Lung microvascular endothelial cell (primary cell): Measurements from ENCODE around the gene HIPK2. TPM values are rescaled to one million over a fixed set of nuclear protein-coding genes. Genes with fewer than 3 reads are reported as not detected.

Experiments used
- DNase-seq, 2 donors: peaks; one replicate each; pipeline versions ENCODE4 v3.0.0 to v3.0.0-alpha.2; 2010; ENCODE audit warnings: low read depth in 2 of 2
- total RNA-seq: library from RNA; depleted of rRNA; stranded (reverse); fragments of >200 nt; gene quantifications from 2 replicates; pipeline ENCODE4 v1.2.1, GENCODE V29; 2014

The HIPK2 gene
- total RNA-seq, 1 donor from 2014 or later, result 10.9 TPM

DNA sequence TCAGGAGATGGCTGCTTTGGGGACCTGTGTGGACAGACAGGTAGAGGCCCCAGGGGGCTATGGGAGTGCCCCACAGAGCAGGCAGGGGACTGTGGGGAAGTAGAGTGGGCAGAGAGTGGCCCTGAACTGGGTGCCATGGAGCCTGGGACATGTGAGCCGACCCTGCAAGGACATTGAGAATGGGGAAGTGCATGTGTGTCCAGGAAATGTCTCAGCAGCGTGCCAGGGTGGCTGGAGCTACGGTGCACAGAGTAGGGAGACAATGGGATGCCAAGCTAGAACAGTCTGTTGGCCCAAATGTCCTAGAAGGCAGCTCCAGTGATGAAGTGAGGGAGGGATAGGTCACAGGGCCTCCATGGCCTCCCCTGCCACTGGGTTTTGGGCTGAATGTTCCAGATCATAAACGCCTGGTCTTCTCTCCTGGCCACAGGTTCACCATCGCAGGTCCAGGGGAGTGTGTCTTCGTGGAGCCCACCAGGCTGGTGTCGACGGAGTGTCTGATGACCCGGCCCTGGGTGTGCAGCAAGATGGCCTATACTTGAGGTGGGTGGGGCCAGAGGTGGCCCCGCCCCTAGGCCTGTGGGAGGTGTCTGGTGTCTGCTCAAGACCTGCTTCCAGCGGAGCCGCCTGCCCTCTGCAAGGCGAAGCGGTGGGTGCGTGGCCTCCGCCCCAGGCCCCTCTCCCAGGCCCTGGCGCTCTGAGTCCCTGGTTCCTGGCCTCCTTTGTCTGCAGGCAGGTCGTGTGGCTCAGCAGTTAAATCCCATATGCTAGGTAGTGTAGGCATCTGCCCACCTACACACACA is 233.8 kb downstream of the HIPK2 start:
- no peak for DNase-seq

DNA sequence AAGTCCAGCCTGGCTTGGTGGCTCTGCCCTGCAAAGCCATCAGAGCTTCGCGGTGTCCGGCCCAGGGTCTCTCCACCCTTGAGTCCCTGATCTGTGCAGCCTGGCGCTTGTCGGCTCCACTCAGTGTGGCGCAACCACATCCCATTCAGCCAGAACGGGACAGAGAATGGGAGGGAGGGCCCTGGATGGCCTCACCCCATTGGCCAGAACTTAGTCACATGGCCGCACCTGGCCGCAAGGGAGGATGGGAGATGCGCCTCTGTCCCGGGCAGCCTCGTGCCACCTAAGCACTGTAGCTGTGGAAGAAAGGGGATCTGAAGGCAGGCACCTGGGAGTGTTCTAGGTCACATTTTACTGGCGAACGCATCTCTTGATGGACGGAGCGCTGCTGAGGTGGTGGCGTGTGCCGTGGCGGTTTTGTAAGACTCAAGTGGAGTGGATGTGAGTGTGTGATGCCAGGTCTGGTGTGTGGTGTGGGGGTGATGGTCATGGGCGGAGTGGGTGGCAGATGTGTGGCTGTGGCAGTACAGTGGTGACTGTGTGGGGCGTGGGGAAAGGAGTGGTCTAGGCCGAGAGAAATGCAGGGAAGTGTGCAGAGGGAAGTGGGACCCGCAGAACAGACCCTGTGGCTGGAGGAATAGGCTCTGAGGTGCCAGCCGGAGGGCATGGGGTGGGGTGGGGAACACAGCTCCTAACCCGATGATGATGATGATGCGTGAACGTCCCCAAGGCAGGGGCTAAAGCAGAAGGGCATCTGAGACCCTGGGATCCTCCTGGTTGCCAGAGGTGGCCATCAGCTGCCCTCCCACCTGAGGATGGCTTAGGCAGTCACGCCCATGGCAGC is 235.3 kb downstream of the HIPK2 start:
- DNase-seq, result no peak

DNA sequence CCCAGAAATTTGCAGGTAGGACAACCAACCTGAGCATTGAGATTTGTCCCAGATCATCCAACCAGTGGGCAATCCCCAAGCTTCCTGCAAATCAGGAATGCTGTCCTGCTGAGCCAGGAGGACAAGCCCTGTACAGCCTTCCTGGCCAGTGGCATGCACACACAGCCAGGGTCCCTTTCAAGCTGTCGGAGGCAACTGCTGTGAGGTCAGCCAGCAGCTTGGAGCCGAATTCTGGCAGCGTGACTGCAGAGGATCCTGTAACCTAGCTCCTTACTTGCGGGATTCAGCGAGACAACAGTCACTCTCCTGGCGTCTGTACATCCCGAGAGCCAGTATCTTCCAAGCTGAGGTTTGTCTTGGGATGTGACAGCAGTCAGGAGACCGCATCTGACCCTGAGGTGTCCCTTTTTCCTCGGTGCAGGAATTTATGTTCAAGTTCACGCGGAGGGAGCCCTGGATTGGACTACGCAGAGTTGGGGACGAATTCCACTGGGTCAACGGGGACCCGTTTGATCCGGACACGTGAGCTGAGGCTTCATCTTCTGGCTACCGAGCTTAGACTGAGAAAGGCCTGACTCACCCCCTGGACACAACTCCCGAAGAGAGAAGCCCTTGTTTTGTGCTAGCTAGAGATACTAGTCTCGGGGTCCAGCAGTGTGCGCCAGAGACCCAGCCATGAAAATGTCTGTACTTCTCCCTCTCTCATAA is 236.0 kb downstream of the HIPK2 start:
- DNase-seq, result no peak

DNA sequence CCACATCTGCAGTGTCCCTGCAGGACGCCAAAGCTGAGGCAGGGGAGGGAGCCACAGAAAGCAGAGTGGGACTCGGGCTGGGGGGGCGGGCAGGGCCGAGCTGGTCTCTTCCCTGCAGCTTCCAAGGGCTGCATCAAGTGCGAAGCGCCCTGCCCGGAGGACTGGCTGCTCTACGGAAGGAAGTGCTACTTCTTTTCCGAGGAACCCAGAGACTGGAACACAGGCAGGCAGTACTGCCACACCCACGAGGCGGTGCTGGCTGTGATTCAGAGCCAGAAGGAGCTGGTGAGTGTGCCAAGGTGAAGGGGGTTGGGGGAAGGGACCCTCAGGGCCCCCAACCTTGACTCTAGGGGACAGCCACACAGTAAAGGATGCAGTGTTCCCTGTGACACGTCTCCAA is 237.6 kb downstream of the HIPK2 start:
- DNase-seq, result no peak

DNA sequence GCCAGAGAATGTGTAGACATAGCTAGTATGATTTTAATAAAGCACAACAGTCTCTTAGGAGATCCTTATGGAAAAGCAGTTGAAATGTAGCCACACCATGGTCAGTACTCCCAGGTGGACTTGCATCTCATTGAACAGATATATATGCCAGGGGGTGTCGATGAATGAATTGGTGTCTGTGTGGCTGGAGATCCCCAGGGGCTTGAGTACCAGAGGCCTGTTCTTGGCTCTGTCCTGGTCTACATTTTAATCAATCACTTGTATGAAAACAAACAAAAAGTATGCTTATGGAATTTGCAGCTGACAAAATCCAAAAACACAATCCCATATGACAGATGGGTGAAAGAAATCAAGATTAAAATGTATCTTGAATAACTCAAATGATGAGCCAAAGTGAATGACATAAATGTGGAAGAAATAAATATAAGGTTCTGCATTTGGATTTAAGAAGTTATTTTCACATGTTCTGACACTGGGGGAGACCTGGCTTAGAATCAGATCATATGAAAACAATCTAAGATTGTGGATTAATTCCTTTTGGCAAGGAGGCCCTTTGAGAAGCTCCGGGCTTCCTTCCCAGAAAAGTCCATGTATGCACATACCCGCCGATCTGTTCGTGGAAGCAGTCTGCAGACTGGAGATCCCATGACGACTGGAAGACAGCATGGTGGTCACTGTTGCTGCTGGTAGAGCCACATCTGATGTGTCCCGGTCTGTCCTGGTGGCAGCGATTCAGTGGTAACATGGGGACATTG is 238.7 kb downstream of the HIPK2 start:
- no peak for DNase-seq

DNA sequence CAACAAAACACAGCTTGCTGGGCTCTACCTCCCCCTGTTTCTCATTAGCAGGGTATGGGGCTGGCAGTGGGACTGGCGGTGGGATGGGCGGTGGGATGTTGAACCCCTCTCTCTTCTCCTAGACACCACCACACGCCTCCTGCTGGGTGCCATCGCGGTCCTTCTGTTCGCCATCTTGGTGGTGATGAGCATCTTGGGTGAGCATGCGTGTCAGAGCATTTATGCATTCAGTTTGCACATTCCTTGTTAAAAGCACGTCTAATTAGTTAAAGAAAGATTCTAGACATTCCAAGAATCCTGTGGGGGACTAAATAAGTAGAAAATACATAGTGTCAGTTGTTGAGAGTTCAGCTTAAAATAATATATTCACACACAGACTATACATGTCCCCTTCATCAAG is 241.6 kb downstream of the HIPK2 start:
- DNase-seq, result no peak

DNA sequence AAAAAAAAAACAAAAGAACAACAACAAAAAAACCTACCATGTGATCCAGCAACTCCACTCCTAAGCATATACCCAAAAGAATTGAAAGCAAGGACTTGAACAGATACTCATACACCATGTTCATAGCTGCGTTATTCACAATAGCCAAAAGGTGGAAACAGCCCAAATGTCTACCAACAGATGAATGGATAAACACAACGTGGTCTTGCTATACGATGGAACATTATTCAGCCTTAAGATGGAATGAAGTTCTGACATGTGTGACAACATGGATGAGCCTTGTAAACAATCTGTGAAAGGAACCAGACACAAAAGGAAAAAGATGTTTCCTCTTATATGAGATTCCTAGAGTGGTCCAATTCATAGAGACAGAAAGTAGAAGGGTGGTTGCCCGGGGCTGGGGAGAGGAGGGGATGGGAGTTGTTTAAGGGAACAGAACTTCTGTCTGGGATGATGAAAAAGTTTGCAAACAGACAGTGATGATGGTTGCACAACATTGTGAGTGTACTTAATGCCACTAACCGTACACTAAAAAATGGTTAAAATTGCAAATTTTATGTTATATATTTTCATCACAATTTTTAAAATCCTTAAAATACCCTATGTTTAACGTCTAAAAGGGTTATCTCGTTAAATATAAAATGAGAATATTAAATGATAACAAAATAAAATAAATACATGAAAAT is 242.7 kb downstream of the HIPK2 start:
- no peak for DNase-seq

DNA sequence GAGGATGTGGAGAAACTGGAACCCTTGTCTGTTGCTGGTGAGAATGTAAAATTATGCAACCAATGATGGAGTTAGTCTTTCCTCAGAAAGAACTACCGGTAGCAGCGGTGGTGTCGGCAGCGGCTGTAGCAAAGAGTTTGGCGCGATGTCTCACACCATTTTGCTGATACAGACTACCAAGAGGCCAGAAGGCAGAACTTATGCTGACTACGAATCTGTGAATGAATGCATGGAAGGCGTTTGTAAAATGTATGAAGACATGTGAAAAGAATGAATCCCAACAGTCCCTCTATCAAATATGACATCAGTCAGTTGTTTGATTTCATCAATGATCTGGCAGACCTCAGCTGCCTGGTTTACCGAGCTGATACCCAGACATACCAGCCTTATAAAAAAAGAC is 243.7 kb downstream of the HIPK2 start:
- no peak for DNase-seq

DNA sequence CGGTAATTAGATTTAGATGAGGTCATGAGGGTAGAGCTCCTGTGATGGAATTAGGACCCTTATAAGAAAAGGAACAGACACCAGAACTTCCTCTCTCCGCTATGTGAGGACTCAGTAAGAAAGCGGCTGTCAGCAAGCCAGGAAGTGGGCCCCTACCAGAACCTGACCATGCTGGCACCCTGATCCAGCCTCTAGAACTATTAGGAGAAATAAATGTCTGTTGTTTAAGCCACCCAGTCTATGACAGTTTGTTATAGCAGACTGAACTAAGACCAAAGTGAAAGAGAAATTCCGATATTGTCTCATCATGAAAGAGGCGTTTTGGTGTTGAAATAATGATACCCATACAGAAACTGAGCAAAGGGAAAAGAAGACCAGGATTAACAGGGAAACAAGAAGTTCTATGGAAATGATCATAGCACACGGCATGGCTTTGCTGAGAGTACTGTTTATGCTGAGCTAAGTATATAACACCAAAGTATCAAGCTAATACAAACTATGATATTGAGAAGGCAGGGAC is 245.1 kb downstream of the HIPK2 start:
- DNase-seq, result no peak

DNA sequence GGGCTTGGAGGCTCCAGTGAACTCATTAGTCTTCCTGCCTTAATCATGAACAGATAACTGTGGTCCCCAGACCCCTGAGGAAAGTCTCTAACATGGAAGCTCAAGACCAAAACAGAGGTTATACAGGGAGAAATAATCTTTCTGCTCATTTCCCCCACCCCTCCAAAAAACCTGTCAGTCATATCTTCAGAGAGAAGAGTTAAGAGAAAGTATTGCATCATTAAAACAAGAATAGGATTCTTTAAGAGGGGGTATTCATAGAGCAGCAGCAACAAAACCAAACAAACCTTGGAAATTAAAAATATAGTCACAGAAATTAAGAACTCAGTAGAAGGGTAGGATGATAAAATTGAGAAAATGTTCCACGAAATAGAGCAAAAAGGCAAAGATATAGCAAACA is 246.7 kb downstream of the HIPK2 start:
- no peak for DNase-seq

DNA sequence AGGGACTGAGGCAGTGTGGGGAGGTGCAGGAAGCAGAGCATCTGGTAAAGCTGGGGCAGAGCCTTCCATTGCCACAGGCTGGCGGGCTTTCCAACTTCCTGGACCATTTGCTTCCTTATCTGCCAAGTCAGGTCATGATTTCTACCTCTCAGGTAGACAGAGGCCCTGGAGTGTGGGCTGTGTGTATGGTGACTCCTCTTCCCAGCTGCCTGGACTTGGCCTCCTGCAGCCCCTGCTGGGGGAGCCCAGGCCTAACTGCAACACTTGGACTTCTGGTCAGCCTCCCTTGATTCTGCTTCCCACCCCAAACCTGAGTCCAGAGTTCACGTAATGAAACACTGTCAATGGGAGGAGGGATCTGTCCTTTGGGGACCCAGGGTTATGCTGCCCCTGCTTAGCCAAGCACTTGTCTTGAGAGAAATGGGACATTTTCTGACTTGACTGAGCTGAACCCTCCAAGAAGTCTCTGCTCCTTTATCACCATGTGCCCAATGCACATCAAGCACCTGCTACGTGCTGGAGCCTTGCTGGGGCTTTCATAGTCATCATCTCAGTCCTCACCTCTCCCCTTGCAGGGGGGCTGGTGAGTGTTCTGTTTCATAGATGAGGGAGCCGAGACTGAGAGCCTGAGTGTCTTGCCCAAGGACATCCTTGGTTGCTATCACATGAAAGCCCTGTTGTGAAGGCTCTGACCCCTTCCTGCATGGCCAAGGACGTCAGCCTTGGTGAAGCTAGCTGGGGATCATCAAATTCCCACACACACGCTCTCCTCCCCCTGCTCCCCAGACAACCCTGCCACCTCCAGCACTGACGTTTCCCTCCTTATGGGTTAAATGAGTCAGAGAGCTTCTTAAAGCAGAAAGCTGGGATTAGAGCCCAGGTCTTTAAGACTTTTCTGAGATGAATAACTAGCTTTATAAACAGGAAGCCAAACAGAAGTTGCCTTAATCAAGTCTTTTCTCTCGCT is 250.9 kb downstream of the HIPK2 start:
- DNase-seq, result peak in 1 of 2 donors; percentile 80

DNA sequence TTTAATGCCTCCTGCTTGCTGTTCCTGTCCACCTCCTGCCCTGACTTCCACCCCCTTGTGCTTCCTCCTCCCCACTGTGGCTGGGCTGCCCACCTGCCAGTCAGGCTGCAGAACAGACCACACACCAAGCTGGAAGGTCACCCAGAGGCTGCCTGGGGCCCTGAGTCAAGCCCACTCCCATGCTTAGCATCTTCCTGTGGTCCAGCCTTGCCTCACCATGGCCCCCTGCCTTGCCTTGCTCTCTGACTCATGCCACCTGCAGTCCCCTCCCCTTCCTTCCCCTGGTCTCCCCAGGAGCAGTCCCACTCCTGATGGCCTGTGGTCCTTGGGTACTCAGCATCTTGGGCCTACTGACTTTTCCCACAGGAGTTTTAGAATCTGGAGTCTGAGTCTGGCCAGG is 252.0 kb downstream of the HIPK2 start:
- DNase-seq, result no peak

DNA sequence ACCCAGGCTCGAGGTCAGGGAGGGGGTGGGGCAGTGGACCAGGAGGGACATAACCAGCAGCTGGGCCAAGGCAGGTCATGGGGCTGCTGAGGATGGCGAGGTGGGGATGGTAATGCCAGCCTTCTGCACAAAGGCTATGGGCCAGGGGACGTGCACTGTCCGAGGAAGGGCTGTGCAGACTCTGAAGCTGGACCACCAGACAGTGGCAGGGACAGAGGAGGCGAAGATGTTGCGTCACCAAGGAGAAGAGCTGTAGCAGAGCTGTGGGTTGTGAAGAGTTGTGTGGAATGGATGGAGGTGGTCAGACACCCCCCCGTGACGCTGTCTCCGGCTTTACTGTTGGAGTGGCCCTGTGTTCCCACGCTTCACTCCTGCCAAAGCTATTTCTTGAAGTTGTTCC is 252.6 kb downstream of the HIPK2 start:
- DNase-seq, result no peak

DNA sequence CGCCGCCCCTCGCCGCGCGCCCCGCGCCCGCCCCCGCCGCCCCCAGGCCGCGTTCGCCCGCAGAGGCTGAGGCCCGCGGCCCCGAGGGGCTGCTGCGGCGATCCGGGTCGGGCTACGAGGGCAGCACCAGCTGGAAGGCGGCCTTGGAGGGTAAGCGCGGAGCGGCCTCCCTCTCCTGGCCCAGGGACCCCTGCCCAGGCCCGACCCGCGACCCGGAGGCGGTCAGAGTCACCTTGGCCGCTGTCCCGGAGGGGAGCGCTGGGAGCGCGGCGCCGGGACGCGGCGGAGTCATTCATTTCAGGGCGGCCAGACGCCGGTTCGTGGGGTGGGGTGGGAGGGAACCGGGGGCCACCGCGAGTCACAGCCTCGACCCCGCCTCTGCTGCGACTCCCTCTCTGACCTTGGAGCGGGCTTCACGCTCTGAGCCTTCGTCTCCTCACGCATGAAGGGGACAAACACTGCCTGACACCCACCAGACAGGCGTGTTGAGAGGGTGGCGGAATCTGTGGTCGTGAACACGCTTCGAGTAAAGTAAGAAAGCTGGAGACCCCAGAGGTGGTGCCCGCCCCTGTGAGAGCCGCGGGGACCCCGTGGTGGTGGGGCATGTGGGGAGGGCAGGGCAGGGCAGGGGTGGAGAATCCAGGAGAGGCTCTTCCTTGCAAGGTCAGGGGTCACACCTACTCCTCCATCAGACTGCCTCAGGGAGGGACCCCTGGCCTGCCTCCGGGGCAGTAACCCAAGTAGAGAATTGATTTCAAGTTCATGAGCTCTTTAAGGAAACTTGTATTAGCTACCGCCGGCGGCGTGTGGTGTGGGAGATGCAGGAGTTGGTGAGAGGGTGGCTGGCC is 253.6 kb downstream of the HIPK2 start:
- DNase-seq, result no peak

DNA sequence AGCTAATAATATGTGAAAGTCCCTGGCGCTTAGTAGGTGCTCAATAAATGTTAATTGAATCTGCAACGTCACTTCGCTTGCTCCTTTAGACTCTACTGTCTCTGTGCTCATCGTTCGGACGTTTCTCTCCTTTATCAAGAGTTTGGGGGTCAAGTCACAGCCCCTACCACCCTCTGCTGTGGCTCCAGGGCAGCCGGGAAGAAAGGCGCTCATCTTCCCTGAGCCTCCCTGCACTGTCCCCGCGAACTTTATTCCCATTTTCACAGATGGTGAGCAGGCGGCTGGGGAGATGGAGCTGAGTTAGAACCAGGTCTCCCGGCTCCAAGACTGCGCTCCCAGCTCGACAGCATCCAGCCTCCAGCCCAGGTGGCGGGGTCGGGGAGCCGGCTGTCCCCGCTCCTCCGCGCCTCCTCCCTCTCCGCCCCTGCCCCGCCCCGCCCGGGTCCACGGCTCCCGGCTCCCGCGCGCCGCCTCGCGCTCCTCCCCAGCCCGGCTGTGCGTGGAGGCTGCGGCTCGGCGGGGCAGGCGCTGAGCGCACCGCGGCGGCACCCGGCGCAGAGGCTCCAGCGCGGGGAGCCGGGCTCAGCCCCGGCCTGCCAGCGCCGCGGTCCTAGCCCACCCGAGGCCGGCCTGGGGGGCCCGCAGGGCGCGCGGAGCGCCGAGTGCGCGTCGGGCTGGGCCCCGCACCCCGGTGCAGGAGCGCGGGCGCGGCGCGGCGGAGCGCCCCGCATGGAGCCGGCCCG is 254.4 kb downstream of the HIPK2 start, which contains the start of gene CLEC2L:
Gene CLEC2L, plus strand, starts transcription at position 487 of the 743 bp plus-strand sequence. Its CDS starts 243 bp downstream, at position 730.
- no peak for DNase-seq

DNA sequence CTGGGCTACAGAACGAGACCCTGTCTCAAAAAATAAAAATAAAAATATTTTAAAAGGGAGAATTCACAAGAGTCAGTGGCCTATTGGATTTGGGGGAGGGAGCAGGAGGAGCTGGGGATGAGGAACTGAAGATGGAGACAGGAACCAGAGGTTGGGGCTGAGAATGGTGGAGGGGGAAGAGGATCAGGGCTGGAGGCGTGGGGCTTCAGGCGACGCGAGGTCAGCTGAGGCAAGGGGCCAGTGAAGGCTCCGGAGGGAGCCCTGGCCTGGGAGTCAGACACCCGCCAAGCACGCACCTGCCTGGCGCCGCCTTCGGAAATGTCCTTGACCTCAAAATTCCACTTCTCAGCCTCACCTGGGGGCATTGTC is 255.0 kb downstream of the HIPK2 start:
- DNase-seq, result no peak

DNA sequence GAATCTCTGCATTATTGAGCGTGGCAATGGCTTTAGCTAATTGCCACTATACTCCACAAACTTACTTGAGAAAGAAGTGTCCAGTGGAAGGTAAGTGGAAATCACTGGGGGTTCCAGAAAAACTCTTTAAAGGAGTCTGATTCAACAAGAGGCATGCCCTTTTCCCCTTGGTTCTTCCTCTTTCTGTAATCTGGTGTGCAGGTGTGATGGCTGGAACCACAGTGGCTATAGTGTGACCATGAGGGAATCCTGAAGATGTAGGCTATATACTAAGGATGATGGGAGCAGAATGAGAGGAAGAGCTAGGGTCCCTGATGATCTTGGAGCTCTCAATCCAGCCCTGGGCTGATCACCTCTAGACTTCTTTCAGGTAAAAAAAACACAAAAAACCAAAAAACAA is 256.4 kb downstream of the HIPK2 start:
- no peak for DNase-seq

DNA sequence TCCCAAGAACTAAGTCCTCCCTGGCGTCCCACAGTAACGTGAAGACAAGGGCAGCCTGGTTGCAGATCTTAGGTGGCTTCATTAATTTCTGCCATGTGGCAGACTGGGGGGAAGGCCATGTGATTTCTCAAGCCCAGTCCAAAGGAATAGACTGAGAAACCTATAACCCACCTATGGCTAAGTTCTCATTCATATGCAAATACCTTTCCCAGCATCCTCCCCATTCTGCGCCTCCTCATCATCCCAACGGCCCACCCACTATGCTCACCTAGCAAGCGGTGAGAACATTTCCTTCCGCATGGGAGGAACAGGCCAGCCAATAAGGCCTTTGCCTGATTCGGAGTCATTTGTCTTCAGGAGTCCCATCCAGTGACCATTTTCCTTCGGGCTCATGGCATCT is 262.5 kb downstream of the HIPK2 start:
- DNase-seq, result no peak
